K562 (cell line): ENCODE results near the gene GRPEL2. TPM values are rescaled to one million over a fixed set of nuclear protein-coding genes. Genes with fewer than 3 reads are reported as not detected.

Experiments used
- ARID1B ChIP-seq: fragments of 450-650 bp; IDR thresholded peaks from 2 replicates; pipeline ENCODE4 v1.6.1; 2016; ENCODE audit warnings: antibody characterized with exemption, mild to moderate bottlenecking, inconsistent platforms
- BRCA1 ChIP-seq, 2 experiments: fragments of 450-650 bp in 1 of 2; sonication (generic) in 1 of 2; formaldehyde crosslinking in 1 of 2; IDR thresholded peaks; 2 replicates each; pipeline versions ENCODE4 v1.5.0 to v1.6.1; 2017 to 2020; ENCODE audit warnings: mild to moderate bottlenecking in 1 of 2, missing genetic modification reagents in 1 of 2
- CSDE1 ChIP-seq, 2 experiments: fragments of 450-650 bp; IDR thresholded peaks; 2 replicates each; pipeline ENCODE4 v1.6.1; 2016; ENCODE audit warnings: mild to moderate bottlenecking in 1 of 2
- ELF1 ChIP-seq: fragments of 200-800 bp; sonication (Bioruptor generic); IDR thresholded peaks from 2 replicates; pipeline ENCODE4 v1.6.1; 2016; ENCODE audit warnings: missing genetic modification characterization, missing compliant biosample characterization
- EZH2 ChIP-seq: IDR thresholded peaks from 2 replicates; pipeline ENCODE4 v1.6.1; 2012; ENCODE audit warnings: low read depth, mild to moderate bottlenecking, inconsistent platforms, low read length, borderline replicate concordance
- FOSL1 ChIP-seq: fragments of 200-800 bp; sonication (Bioruptor generic); conservative IDR thresholded peaks from 2 replicates; pipeline ENCODE4 v1.6.1; 2016; ENCODE audit warnings: missing genetic modification characterization, missing compliant biosample characterization
- GATAD2B ChIP-seq: fragments of 450-650 bp; IDR thresholded peaks from 2 replicates; pipeline ENCODE4 v1.6.1; 2017; ENCODE audit warnings: mild to moderate bottlenecking, borderline replicate concordance
- HDAC1 ChIP-seq, 2 experiments: fragments of 450-650 bp; IDR thresholded peaks; 2 replicates each; pipeline ENCODE4 v1.6.1; 2016 to 2017; ENCODE audit warnings: inconsistent platforms in 1 of 2, mild to moderate bottlenecking in 1 of 2, moderate library complexity in 1 of 2
- HDAC2 ChIP-seq: fragments of 450-650 bp; IDR thresholded peaks from 2 replicates; pipeline ENCODE4 v1.6.1; 2016; ENCODE audit warnings: mild to moderate bottlenecking
- JUNB ChIP-seq: fragments of 450-650 bp; formaldehyde crosslinking; conservative IDR thresholded peaks from 2 replicates; pipeline ENCODE4 v1.4.0; 2020; ENCODE audit warnings: mild to moderate bottlenecking
- MAZ ChIP-seq, 2 experiments: fragments of 450-650 bp in 1 of 2; sonication (generic) in 1 of 2; formaldehyde crosslinking; IDR thresholded peaks in 1 of 2; conservative IDR thresholded peaks in 1 of 2; 2 replicates each; pipeline versions ENCODE4 v1.4.0 to v1.5.0; 2020; ENCODE audit warnings: mild to moderate bottlenecking in 1 of 2, missing genetic modification reagents in 1 of 2
- MLX ChIP-seq, 2 experiments: fragments of 450-650 bp in 1 of 2; sonication (generic) in 1 of 2; formaldehyde crosslinking; conservative IDR thresholded peaks; 2 replicates each; pipeline versions ENCODE4 v1.4.0 to v1.8.1; 2020 to 2022; ENCODE audit warnings: mild to moderate bottlenecking in 1 of 2, missing genetic modification reagents in 1 of 2
- MTA2 ChIP-seq: fragments of 450-650 bp; IDR thresholded peaks from 2 replicates; pipeline ENCODE4 v1.6.1; 2016; ENCODE audit warnings: low read depth
- POLR2AphosphoS2 ChIP-seq: IDR thresholded peaks from 2 replicates; pipeline ENCODE4 v1.6.1; 2012; ENCODE audit warnings: low read length, improper control_type of control experiment
- RBBP5 ChIP-seq: fragments of 200-600 bp; sonication (generic); IDR thresholded peaks from 2 replicates; pipeline ENCODE4 v1.6.1; 2012; ENCODE audit warnings: borderline replicate concordance, mild to moderate bottlenecking, low read length, control low read depth, inconsistent platforms; ENCODE audit not compliant: insufficient read depth, poor library complexity, severe bottlenecking
- SIN3A ChIP-seq, 2 experiments: fragments of 150-350 bp in 1 of 2; IDR thresholded peaks; 2 replicates each; pipeline ENCODE4 v1.6.1; 2011 to 2016; ENCODE audit warnings: borderline replicate concordance in 2 of 2, low read depth in 2 of 2, low read length in 2 of 2, mild to moderate bottlenecking in 2 of 2, moderate library complexity in 2 of 2; ENCODE audit not compliant: control insufficient read depth in 1 of 2
- TAL1 ChIP-seq: fragments of 450-650 bp; IDR thresholded peaks from 2 replicates; pipeline ENCODE4 v1.6.1; 2016; ENCODE audit warnings: mild to moderate bottlenecking
- TEAD2 ChIP-seq: fragments of 450-650 bp; IDR thresholded peaks from 2 replicates; pipeline ENCODE4 v1.6.1; 2016; ENCODE audit warnings: missing genetic modification characterization, control low read depth, missing compliant biosample characterization
- TRIM24 ChIP-seq, 2 experiments: fragments of 450-650 bp; IDR thresholded peaks; 2 replicates each; pipeline ENCODE4 v1.6.1; 2016
- XRCC3 ChIP-seq: fragments of 450-650 bp; IDR thresholded peaks from 2 replicates; pipeline ENCODE4 v1.6.1; 2017; ENCODE audit warnings: mild to moderate bottlenecking, moderate library complexity
- XRCC5 ChIP-seq: fragments of 200-400 bp; formaldehyde crosslinking; IDR thresholded peaks from 2 replicates; pipeline ENCODE4 v1.6.1; 2017; ENCODE audit warnings: low read depth, mild to moderate bottlenecking, low read length
- ZNF133 ChIP-seq: fragments of 250-450 bp; sonication (Bioruptor Pico); IDR thresholded peaks from 2 replicates; pipeline ENCODE4 v1.4.0; 2020; ENCODE audit warnings: mild to moderate bottlenecking
- ZNF239 ChIP-seq: fragments of 250-450 bp; sonication (Bioruptor Pico); IDR thresholded peaks from 2 replicates; pipeline ENCODE4 v1.4.0; 2020; ENCODE audit warnings: mild to moderate bottlenecking
- ZNF354B ChIP-seq: fragments of 250-450 bp; sonication (Bioruptor Pico); IDR thresholded peaks from 2 replicates; pipeline ENCODE4 v1.4.0; 2020
- ZNF561 ChIP-seq: fragments of 450-650 bp; formaldehyde crosslinking; conservative IDR thresholded peaks from 2 replicates; pipeline ENCODE4 v1.4.0; 2020; ENCODE audit warnings: mild to moderate bottlenecking, moderate library complexity
- polyA plus RNA-seq, 8 experiments: library from polyadenylated mRNA; depleted of rRNA in 4 of 8; stranded (reverse) in 5 of 8; unstranded in 3 of 8; fragments of >200 nt; fragmentation: Nextera tagmentation in 2 of 8; fragmentation: Illumina TruSeq in 1 of 8; extraction: Ambion mirVana in 2 of 8; extraction: Trizol in 1 of 8; gene quantifications; 2 replicates each; pipeline versions ENCODE4 v1.2.1 to v1.2.3, GENCODE V29; 2011 to 2014; ENCODE audit warnings: inconsistent platforms in 1 of 8, missing spikeins in 1 of 8
- total RNA-seq, 7 experiments: library from RNA; depleted of rRNA in 6 of 7; stranded (reverse); fragments of >200 nt in 6 of 7; fragmentation: Illumina TruSeq in 2 of 7; extraction: Trizol in 2 of 7; gene quantifications; 2 replicates each; pipeline versions ENCODE4 v1.2.1 to v1.2.3, GENCODE V29; 2011 to 2021; ENCODE audit warnings: low replicate concordance in 1 of 7

GRPEL2 gene
- total and polyA plus RNA-seq, 9 of the 15 experiments (the other 6 are each of a cell fraction or from before 2014, with no cell fraction given): 11.2 to 40.5 (median 25.8) TPM

- 0 out of 2 replicates have a peak, but pooled peaks have one; percentile 23 for TF ChIP-seq MTA2
- TF ChIP-seq XRCC5: no peak
- 0 out of 4 replicates have a peak, but pooled peaks of 1 of the 2 experiments have one; percentile 12 for TF ChIP-seq MAZ (CRISPR knock-in tag; conservative IDR thresholded peaks at IDR 0.05 in 1 of 2, IDR thresholded peaks at IDR 0.05 in 1 of 2)
- no peak for TF ChIP-seq CSDE1 (IDR thresholded peaks at IDR 0.05)
- TF ChIP-seq ZNF354B (CRISPR knock-in tag): no peak
- TF ChIP-seq ELF1 (tag): 0 out of 2 replicates have a peak, but pooled peaks have one; percentile 19
- no peak for TF ChIP-seq POLR2AphosphoS2
- no peak for TF ChIP-seq JUNB (CRISPR knock-in tag)
- TF ChIP-seq FOSL1 (tag): no peak
- TF ChIP-seq SIN3A (IDR thresholded peaks at IDR 0.05; ENCODE audit: borderline replicate concordance in 2 of 2, control insufficient read depth in 1 of 2, low read depth in 2 of 2, low read length in 2 of 2): peak in 1 of 2 experiments; percentile 41; a peak in 1 of 4 replicates
- no peak for TF ChIP-seq ZNF133 (CRISPR knock-in tag)
- TF ChIP-seq ZNF239 (CRISPR knock-in tag): no peak
- no peak for TF ChIP-seq EZH2
- TF ChIP-seq HDAC2: peak; percentile 20; the same call in 1 of the 2 replicates
- peak in 1 of 2 experiments; percentile 23; a peak in 1 of 4 replicates for TF ChIP-seq HDAC1 (IDR thresholded peaks at IDR 0.05)
- TF ChIP-seq XRCC3: no peak
- peak; percentile 43; the same call in 1 of the 2 replicates for TF ChIP-seq ARID1B
- TF ChIP-seq MLX (CRISPR knock-in tag; conservative IDR thresholded peaks at IDR 0.05): no peak
- 0 out of 4 replicates have a peak, but pooled peaks of 1 of the 2 experiments have one; percentile 8 for TF ChIP-seq TRIM24 (IDR thresholded peaks at IDR 0.05)
- TF ChIP-seq TEAD2 (tag): no peak
- peak; percentile 30; the same call in 1 of the 2 replicates for TF ChIP-seq TAL1
- no peak for TF ChIP-seq GATAD2B
- TF ChIP-seq ZNF561 (CRISPR knock-in tag): no peak
- TF ChIP-seq BRCA1 (IDR thresholded peaks at IDR 0.05): no peak
- TF ChIP-seq BRCA1 (CRISPR knock-in tag; IDR thresholded peaks at IDR 0.05): no peak
- no peak for TF ChIP-seq RBBP5
- TF ChIP-seq, all 486 proteins: peak for 30
Observed at GRCh38 chr5:149400304-149400703, 55.0 kb downstream of the GRPEL2 start (continued).
